ENCODE measurements around the gene MAPRE3.

The MAPRE3 gene

DNA sequence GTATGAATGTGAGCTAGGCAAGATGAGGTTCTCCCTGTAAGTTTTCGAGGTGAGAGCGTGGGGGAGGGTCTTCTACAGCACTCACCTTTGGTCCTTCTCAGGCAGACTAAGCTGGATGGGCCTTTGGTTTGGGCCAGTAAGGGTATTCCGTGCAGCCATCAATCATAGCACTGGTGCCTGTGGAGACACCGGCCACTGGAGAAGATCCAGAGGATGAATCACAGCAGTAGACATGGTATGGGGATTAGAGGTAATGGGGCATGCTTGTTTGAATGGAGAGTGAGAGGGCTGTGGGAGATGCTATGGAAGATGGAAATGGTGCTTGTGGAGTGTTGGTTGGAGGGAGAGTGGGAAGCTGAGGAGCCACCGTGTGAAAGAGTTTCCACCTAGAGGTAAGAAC, 16.1 kb downstream of the MAPRE3 start:
- DNase-seq = no peak

GRCh38 chr2:26988058-26988860, 17.8 kb downstream of the MAPRE3 start:
- no peak for DNase-seq

DNA sequence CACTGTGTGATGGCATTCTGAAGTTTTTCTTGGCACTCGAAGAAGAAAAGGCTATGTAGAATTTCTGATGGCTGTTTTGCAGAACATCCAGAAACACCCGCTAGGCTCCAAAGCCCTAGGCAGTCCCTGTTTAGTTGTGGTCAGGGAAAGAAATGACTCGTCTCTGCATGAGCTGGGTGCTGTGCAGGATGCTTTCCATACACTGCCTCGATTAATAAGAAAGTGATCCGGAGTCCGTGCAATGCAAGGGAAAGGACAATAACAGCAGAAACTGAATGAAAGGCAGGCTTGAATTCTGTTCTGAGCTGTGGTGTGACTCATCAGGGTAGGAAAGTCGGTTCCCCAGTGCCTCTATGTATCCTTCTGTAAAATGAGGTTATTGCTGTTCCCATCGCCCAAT, 18.7 kb downstream of the MAPRE3 start:
- no peak for DNase-seq

DNA sequence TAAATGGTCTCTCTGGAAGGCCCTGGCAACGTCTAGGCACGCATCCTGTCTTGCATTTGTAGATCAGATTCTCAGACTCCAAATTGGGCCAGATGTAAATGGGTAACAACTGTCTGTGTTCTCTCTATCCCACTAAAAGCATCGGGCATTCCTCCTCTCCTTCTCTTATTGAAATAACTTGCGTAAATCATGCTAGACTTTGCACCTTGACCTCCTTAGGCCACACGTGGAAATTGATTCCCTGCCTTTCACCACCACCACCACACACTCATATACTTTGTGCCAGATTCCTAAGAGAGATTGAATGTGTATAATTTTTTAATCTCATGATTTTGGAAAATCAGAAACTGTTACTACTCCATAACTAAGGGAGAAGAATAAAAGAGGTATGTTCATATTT, 21.3 kb downstream of the MAPRE3 start:
- no peak for DNase-seq

- no peak for DNase-seq
Measured at GRCh38 chr2:26993768-26994167, 23.3 kb downstream of the MAPRE3 start.

GRCh38 chr2:26994983-26995382, 24.5 kb downstream of the MAPRE3 start:
- no peak for DNase-seq

- DNase-seq = no peak
Measured at GRCh38 chr2:26997394-26997793, 27.0 kb downstream of the MAPRE3 start.

DNA sequence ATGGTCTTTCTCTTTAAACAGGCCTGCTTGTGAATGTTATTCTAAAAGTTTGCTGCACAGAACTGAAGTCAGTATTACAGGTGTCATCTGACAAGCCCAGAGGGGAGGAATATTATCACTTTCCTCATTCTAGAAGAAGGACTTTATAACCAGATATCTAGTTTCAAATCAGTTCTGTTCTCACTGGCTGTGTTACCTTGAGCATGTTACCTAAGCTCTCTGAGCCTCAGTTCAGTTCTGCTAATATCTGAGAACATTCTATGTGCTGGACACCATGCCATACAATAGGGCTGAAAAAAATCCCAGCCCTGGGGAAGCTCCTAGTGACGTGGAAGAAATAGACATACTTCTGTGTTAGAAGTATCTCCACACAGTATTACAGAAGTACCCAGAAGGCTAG, 27.9 kb downstream of the MAPRE3 start:
- no peak for DNase-seq

DNA sequence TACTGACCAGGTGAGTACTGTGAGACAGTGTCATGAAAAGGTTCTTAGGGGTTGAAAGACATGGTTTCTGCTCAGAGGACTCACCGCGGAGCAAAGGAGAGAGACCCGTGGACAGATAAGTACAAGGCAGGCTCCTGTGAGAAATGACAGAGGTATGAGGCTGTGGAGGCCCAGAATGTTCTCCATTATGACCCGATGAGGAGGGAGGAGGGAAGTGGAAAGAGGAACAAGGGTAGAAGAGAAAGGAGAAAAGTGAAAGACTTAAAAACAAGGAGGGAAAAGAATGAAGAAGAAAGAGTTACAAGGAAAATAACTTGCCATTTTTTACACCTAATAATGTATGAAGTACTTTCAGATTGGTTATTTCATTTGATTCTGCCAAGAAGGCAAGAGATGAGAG, 29.8 kb downstream of the MAPRE3 start:
- no peak for DNase-seq

DNA sequence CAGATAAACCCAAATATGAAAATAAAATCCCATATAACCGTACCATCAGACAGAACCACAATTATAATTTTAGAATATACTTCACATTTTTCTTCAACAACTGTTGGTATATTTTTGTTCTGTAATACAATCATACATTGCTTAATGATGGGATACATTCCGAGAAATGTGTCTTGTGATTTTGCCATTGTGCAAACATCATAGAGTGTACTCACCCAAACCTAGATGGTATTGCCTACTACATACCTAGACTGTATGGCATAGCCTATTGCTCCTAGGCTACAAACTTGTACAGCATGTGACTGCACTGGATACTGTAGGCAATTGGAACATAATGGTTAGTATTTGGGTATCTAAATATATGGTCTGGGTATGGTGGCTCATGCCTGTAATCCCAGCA, 30.6 kb downstream of the MAPRE3 start:
- DNase-seq = no peak

DNA sequence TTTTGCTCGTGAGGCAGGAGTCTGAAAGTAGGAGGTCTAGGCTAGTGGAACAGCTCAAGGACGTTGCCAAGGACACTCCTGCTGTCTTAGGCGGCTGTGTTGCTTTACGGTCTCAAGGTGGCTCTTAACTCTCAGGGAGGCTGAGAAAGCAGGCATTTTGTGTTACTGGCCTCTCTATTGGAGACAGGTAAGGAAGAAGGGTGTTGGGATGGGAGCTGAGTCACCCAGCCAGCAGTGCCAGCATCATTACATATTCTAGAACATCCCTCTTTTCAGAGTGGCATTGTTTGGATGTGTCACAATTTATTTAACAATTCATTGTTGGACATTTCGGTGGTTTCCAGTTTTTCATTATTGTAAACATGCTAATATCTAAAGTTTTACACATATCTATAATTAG, 31.5 kb downstream of the MAPRE3 start:
- no peak for DNase-seq

GRCh38 chr2:27003007-27003406, 32.6 kb downstream of the MAPRE3 start:
- no peak for DNase-seq

GRCh38 chr2:27003857-27004256, 33.4 kb downstream of the MAPRE3 start:
- DNase-seq = no peak

DNA sequence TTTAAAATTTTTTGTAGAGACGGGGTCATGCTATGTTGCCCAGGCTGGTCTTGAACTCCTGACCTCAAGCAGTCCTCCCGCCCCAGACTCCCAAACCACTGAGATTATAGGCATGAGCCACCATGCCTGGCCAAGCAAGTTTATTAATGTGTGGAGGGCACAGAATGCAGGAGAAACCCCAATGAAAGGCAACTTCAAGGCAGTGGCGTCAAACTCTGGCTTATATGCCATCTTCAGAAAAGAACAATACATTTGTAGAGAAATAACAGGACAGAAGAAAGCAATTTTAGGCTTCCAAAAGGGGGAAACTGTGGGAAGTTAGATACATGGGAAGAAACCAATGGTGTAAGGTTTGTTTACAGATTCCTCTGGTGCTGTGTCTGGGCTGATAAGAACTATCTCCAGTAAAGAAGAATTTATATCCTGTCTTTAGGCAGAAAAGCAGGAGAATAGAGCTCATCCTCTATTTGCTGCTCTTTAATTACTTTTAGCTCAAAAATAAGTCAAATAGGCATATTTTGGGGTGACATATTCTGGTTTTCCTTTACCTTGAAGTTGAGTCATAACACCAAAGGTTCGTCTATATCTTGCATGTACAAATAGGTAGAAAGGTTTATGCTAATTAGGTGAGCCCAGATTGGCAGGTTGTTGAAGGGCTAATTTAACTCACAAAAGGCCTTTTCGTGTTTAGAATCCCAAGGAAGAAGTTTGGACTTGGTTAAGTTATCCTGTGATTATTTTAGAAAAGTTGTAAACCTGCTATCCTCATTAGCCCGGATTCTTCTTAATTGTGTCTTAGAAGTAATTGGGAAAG, 36.4 kb downstream of the MAPRE3 start:
- no peak for DNase-seq

- DNase-seq = no peak
Measured at GRCh38 chr2:27007416-27008374, 37.3 kb downstream of the MAPRE3 start.

DNA sequence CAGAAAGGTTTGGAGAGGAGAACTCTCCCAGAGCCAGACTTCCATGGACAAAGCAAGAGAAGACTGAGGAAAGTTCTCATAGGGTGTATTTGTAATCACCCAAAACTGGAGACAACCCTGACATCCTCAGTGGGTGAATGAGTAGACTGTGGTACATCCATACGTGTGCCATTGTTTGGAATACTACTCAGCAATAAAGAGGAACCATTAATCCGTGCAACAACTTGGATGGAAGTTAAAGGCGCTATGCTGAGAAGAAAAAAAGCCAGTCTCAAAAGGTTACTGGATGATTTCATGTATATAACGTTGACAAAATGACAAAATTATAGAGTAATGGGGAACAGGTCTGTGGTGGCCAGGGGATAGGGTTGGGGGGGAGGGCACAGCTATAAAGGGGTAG, 38.2 kb downstream of the MAPRE3 start:
- DNase-seq = no peak

DNA sequence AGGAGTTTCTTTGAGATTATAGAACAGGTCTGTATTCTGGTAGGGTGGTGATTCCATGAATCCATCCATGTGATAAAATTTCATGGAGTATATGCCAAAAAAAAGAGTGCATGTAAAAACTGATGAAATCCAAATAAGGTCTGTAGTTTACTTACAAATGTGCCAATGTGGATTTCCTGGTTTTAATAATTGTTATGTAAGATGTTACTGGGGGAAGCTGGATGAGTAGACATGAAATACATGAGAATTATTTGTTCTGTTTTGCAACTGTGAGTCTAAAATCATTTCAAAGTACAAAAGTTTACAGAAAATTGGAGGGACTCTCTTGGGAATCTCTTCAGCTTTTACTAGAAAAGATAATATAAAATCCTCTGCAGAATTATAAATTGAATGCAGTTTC, 38.6 kb downstream of the MAPRE3 start:
- no peak for DNase-seq

- DNase-seq = no peak
Measured at GRCh38 chr2:27009716-27010115, 39.3 kb downstream of the MAPRE3 start.

- DNase-seq = no peak
Measured at GRCh38 chr2:27010139-27010538, 39.7 kb downstream of the MAPRE3 start.

GRCh38 chr2:27013738-27014137, 43.3 kb downstream of the MAPRE3 start:
- no peak for DNase-seq

- no peak for DNase-seq
Measured at GRCh38 chr2:27014771-27015433, 44.5 kb downstream of the MAPRE3 start.

DNA sequence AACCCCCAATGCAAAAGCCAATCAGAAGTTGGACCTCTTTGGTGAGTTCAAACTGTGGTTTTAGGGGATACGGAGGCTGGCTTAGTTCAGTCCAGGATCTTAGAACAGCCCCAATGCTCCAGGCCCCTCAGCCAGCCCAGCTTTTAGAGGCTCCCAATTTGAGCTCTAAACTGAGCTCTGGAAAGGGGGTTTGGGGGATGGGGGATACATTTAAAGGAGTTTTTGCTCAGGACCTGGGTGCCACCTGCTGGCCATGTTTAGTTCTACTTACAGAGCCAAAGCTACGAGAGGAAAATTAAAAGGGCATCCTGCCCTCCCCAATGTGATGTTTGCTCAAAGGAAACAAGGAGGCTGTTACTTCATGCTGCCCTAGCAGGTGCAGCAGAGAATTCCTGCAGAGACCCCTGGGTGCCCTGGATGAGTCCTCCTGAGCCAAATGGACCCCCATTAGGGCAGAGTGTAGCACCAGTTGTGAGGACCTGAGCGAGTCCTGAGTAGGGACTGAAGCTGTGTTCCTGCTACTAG, 46.4 kb downstream of the MAPRE3 start:
- DNase-seq = peak in 2 of 4 experiments; percentile 8 to 15
